SJSA1 (cell line): ENCODE measurements around the gene KRT84. TPM values are rescaled to one million over a fixed set of nuclear protein-coding genes. Genes with fewer than 3 reads are reported as not detected.
"Not testable (repeated sequence)": the region's sequence is repeated elsewhere in the genome, so short reads cannot be mapped to it uniquely, and the experiment has no call there.

ENCODE experiments used
- DNase-seq, 2 experiments: peaks; one replicate each; pipeline ENCODE4 v3.0.0-alpha.2; 2015 to 2020; ENCODE audit warnings: low spot score in 2 of 2, low read depth in 1 of 2
- H3K27ac ChIP-seq: fragments of 250-450 bp; sonication (Bioruptor Pico); 2 replicates; pipeline ENCODE4 v1.5.1; 2020; ENCODE audit warnings: mild to moderate bottlenecking, moderate library complexity
- H3K27me3 ChIP-seq: fragments of 250-450 bp; sonication (Bioruptor Pico); replicated peaks from 2 replicates; pipeline ENCODE4 v1.5.1; 2020; ENCODE audit warnings: mild to moderate bottlenecking, moderate library complexity
- H3K36me3 ChIP-seq: fragments of 250-450 bp; sonication (Bioruptor Pico); 2 replicates; pipeline ENCODE4 v1.5.1; 2020; ENCODE audit warnings: mild to moderate bottlenecking
- H3K4me1 ChIP-seq: fragments of 250-450 bp; sonication (Bioruptor Pico); replicated peaks from 2 replicates; pipeline ENCODE4 v1.6.1; 2021; ENCODE audit warnings: mild to moderate bottlenecking
- H3K4me3 ChIP-seq: fragments of 250-450 bp; sonication (Bioruptor Pico); 2 replicates; pipeline ENCODE4 v1.5.1; 2020; ENCODE audit warnings: mild to moderate bottlenecking
- H3K9me3 ChIP-seq: fragments of 250-450 bp; sonication (Bioruptor Pico); replicated peaks from 2 replicates; pipeline ENCODE4 v1.5.1; 2020; ENCODE audit warnings: mild to moderate bottlenecking
- total RNA-seq: library from RNA; depleted of rRNA; stranded (reverse); fragments of >200 nt; shearing (Covaris generic); gene quantifications from 2 replicates; pipeline ENCODE4 v1.2.3, GENCODE V29; 2014

The KRT84 gene
- total RNA-seq, 1 experiment from 2014 or later, result not detected

DNA sequence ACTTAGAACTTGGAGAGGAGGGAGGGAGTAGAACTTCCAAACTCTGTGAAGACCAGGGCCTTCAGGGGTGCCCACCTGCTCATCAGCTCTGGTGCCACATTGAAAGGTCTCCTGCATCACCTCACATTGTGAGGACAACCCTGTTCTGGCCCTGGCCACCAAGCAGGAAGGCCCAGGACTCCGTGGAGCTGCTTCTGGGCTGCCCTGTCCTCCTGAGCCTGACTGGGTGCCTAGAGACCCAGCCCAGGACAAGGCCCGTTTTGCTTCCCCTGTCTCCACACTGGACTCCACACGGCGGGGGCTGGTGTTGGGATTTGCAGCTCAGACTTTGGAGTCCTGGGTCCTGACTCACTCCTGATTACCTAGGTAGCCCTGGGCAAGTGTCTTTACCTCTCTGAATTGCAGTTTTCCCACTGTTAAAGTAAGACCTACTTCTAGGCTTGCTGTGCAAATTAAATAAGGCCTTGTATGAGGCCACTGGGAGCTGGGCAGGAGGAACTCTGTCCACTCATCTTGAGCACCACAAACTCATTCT lies 33.2 kb upstream of the KRT84 start:
- Histone ChIP-seq H3K9me3 (no peaks in the 10 kb centered on the region), H3K27me3 (0 out of 2 replicates have a peak, but pooled peaks cover 10% of the 10 kb centered on the region), H3K4me1 (no peaks in the 10 kb centered on the region), H3K4me3 (no peak overlapping the region), H3K36me3 (no peaks in the 10 kb centered on the region), H3K27ac (no peak overlapping the region)
- DNase-seq, result no peak

GRCh38 chr12:52417740-52418139 lies 32.3 kb upstream of the KRT84 start:
- H3K9me3 ChIP-seq, result no peaks in the 10 kb centered on the region
- H3K4me1 ChIP-seq, result no peaks in the 10 kb centered on the region
- 0 out of 2 replicates have a peak, but pooled peaks cover 10% of the 10 kb centered on the region for H3K27me3 ChIP-seq
- no peak overlapping the region for H3K27ac ChIP-seq
- no peaks in the 10 kb centered on the region for H3K36me3 ChIP-seq
- no peak for DNase-seq
- H3K4me3 ChIP-seq, result no peak overlapping the region

- DNase-seq, result no peak
- Histone ChIP-seq H3K4me1 (no peaks in the 10 kb centered on the region), H3K4me3 (no peak overlapping the region), H3K27ac (no peak overlapping the region), H3K27me3 (0 out of 2 replicates have a peak, but pooled peaks cover 10% of the 10 kb centered on the region), H3K36me3 (no peaks in the 10 kb centered on the region), H3K9me3 (no peaks in the 10 kb centered on the region)
Observed at GRCh38 chr12:52416795-52417194, 31.3 kb upstream of the KRT84 start.

DNA sequence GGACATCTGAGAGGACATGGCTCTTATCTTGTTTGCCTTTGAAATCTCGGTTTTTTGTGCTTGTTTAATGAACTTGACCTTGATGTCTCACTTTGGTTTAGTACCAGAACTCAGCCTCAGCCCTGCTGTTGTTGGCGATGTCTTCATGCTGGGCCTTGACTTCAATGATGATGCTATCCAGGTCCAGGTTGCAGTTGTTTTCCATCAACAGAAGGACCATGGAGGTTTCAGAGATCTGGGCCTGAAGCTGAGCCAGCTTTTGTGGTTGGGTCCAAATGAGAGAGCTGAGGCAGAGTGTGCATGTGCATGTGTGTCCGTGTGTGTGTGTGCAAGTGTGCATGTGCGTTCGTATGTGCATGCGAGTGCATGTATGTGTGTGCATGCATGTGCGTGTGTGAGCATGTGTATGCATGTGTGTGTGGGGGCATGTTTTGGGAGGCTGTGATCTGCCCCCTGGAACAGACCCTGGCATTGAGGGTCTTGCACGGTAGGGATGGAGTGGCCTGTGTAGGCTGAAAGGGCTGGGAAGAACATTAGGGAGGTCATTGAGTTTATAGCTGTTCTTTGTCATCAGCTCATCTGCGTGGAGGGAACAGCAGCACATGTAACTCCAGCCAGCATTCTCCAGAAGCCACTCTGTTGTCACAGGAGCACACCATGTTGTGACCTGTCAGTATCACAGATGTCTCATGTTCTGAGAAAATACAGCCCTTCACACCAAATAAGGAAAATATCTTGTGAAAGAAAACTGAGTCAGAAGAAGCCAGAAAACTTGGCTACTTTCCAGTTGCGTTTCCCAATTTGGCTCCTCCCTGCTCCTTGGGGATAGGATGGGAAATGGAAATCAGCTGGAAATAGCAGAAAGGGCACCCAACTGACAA lies 30.7 kb upstream of the KRT84 start:
- Histone ChIP-seq H3K9me3 (no peaks in the 10 kb centered on the region), H3K27me3 (0 out of 2 replicates have a peak, but pooled peaks cover 7% of the 10 kb centered on the region), H3K4me1 (no peaks in the 10 kb centered on the region), H3K4me3 (no peak overlapping the region), H3K36me3 (no peaks in the 10 kb centered on the region), H3K27ac (no peak overlapping the region)
- no peak for DNase-seq

DNA sequence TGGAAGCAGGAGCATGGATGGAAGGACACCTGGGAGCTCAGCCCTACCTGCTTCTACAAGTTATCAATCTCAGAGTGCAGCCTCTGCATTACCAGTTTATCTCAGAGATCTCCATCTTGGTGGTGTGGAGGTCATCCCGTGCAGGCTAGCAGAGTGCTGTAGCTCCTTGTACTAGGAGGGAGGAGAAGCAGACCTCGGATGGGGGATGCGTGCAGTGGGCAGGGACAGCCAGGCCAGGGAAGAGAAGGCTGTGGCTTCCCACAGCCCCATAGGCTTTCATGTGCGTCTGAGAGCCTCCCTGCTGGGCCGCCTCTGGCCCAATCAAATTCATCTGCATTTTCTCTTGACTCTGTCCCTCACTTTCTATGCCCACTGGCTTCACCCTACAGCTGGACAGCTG lies 29.5 kb upstream of the KRT84 start:
- DNase-seq, result no peak
- no peaks in the 10 kb centered on the region for H3K36me3 ChIP-seq
- no peaks in the 10 kb centered on the region for H3K4me1 ChIP-seq
- H3K27me3 ChIP-seq, result no peaks in the 10 kb centered on the region
- no peak overlapping the region for H3K27ac ChIP-seq
- no peaks in the 10 kb centered on the region for H3K9me3 ChIP-seq
- H3K4me3 ChIP-seq, result no peak overlapping the region

- Histone ChIP-seq H3K4me1 (no peaks in the 10 kb centered on the region), H3K27ac (no peak overlapping the region), H3K4me3 (no peak overlapping the region), H3K9me3 (no peaks in the 10 kb centered on the region), H3K27me3 (no peaks in the 10 kb centered on the region), H3K36me3 (no peaks in the 10 kb centered on the region)
- no peak for DNase-seq
Observed at GRCh38 chr12:52413782-52414345, 28.4 kb upstream of the KRT84 start.

- no peaks in the 10 kb centered on the region for H3K27me3 ChIP-seq
- H3K9me3 ChIP-seq, result no peaks in the 10 kb centered on the region
- H3K36me3 ChIP-seq, result no peaks in the 10 kb centered on the region
- no peak for DNase-seq
- no peak overlapping the region for H3K27ac ChIP-seq
- H3K4me1 ChIP-seq, result no peaks in the 10 kb centered on the region
- no peak overlapping the region for H3K4me3 ChIP-seq
Observed at GRCh38 chr12:52413202-52413601, 27.8 kb upstream of the KRT84 start.

- H3K4me1 ChIP-seq, result no peaks in the 10 kb centered on the region
- peaks cover 3% of the 10 kb centered on the region; the same call in 1 of the 2 replicates for H3K27me3 ChIP-seq
- no peak overlapping the region for H3K27ac ChIP-seq
Observed at GRCh38 chr12:52411815-52412214, 26.4 kb upstream of the KRT84 start.

DNA sequence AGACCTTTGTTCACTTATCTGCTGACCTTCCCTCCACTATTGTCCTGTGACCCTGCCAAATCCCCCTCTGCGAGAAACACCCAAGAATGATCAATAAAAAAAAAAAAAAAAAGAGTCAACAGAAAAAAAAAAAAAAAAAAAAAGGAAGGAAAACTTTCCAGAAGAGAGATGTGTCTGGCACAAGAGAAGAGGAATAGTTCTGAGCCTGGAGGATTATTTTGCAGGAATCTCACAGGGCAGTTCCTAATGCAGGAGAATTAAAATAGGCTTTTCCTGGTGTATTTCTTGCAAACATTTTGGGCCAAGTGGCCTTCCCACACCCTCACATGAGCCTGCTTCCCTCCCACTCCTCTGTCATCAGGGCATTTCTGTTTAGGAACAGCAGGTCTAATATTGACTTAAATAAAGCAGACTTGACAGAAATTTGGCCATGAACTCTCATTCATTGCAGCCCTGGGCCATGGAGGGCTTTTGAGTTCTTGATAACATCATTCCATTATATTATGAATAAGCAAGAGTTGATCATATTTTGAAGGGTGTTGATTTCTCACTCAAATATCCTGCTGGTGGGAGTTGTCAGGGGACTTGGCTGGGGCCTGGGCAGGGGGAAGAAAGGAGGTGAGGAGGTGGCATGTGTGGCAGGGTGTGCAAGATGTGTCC lies 25.3 kb upstream of the KRT84 start:
- DNase-seq, H3K36me3 ChIP-seq, H3K4me1 ChIP-seq, H3K4me3 ChIP-seq, H3K27ac ChIP-seq, H3K9me3 ChIP-seq, H3K27me3 ChIP-seq: not testable (repeated sequence)

More at GRCh38 chr12:52411815-52412214, 26.4 kb upstream of the KRT84 start:
- H3K36me3 ChIP-seq, result no peaks in the 10 kb centered on the region
- no peaks in the 10 kb centered on the region for H3K9me3 ChIP-seq
- no peak for DNase-seq
- H3K4me3 ChIP-seq, result no peak overlapping the region

DNA sequence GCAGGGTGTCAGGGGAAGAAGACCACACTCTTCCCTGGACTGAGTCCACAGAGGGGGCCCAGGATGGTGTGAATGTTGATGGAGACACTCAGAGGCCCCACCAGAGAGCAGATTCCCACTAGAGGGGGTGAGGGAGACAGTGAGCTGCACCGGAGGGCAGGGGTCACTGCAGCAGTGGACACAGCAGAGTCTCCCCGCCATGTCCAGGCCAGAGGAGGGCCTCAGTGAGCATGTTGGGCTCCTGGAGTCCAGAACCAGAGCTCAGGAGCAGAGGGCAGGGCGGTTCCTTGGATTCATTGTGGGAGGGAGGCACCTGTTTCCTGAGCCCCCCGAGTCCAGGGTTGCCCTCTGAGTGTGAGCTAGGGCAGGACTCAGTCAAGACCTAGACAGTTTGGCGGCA lies 22.5 kb upstream of the KRT84 start:
- H3K36me3 ChIP-seq, result no peaks in the 10 kb centered on the region
- H3K27me3 ChIP-seq, result peaks cover 7% of the 10 kb centered on the region; the same call in 1 of the 2 replicates
- no peak for DNase-seq
- H3K4me3 ChIP-seq, result no peak overlapping the region
- no peaks in the 10 kb centered on the region for H3K4me1 ChIP-seq
- H3K9me3 ChIP-seq, result no peaks in the 10 kb centered on the region
- no peak overlapping the region for H3K27ac ChIP-seq

DNA sequence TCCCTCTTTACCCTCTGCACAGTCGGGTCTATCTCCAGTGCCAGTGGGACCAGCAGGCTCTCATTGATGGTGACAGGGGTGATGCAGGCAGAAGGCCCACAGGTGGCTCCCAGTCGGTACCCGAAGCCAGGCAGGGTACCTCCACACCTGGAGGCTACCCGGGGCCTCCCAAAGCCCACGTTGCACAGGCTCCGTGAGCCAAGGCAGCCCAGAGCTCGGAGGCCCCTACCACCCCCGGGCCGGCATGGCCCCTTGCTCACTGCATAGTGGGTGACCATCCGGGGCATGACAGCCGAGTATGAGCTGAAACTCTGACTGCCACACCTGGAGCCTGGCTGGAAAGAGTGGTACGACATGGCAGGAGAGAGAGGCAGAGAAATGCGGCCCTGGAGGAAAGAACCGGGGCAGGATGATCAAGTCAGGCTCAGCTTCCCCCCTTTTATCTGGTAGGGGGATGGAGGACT lies 20.5 kb upstream of the KRT84 start, which contains the start of gene KRT82:
TSS of gene KRT82 (minus strand) at position 414 of the 464 bp plus-strand sequence. CDS start at position 356, 58 bp downstream.
- H3K36me3 ChIP-seq, result no peaks in the 10 kb centered on the region
- no peak for DNase-seq
- H3K9me3 ChIP-seq, result no peaks in the 10 kb centered on the region
- peaks cover 7% of the 10 kb centered on the region; the same call in 1 of the 2 replicates for H3K27me3 ChIP-seq
- no peak within 1 kb of the TSS for H3K27ac ChIP-seq
- H3K4me1 ChIP-seq, result no peaks in the 10 kb centered on the region
- no peak within 1 kb of the TSS for H3K4me3 ChIP-seq

DNA sequence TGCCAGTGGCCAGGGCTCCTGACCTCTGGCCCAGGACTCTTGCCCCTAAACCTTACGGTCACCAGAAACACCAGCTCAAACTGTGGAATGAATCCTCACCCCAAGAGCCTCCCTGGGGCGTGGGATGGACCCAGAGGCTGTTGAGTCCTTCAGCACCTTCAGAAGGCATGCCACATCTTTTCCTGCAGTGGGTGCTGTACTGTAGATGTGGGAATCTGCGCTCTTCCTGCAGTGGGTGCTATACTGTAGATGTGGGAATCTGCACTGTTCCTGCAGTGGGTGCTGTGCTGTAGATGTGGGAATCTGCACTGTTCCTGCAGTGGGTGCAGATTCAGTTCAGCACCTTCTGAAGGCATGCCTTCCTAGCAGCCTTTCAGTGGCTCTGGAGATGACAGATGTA lies 19.5 kb upstream of the KRT84 start:
- Histone ChIP-seq H3K36me3 (no peaks in the 10 kb centered on the region), H3K4me3 (no peak overlapping the region), H3K4me1 (no peaks in the 10 kb centered on the region), H3K27me3 (peaks cover 7% of the 10 kb centered on the region; the same call in 1 of the 2 replicates), H3K27ac (no peak overlapping the region), H3K9me3 (no peaks in the 10 kb centered on the region)
- DNase-seq, result no peak

- H3K4me1 ChIP-seq, result no peaks in the 10 kb centered on the region
- H3K27me3 ChIP-seq, result peaks cover 7% of the 10 kb centered on the region; the same call in 1 of the 2 replicates
- no peak for DNase-seq
- H3K9me3 ChIP-seq, result no peaks in the 10 kb centered on the region
- no peak overlapping the region for H3K4me3 ChIP-seq
- H3K36me3 ChIP-seq, result no peaks in the 10 kb centered on the region
- H3K27ac ChIP-seq, result no peak overlapping the region
Observed at GRCh38 chr12:52403561-52403960, 18.1 kb upstream of the KRT84 start.
